GM18526 (cell line): ENCODE results near the gene NT5C.

Experiments
- POLR2A ChIP-seq: IDR thresholded peaks from 3 replicates; pipeline ENCODE4 v1.6.1; 2011; ENCODE audit not compliant: insufficient read length; ENCODE audit errors: extremely low read depth

The NT5C gene

GRCh38 chr17:75126954-75127353 is 4.6 kb downstream of the NT5C start:
- no peak for TF ChIP-seq POLR2A

DNA sequence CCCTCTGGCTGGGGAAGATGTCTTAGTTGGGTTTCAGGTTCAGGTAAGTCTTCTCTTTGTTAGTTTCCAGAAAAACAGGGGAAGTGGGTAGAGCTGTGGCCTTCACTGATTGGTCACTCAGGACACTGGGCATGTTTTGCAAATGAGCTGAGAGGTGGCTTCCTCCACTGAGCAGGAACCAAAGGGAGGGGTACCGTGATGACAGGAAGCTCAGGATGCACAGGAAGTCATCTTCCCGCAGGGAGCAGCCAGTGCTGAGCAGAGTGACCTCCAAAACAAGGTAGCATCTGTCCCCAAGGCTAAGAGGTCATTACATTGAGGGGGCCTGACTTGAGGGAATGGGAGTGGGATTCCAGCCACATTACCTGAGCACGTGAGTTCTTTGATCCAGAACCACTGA is 5.6 kb downstream of the NT5C start:
- TF ChIP-seq POLR2A, result no peak

GRCh38 chr17:75124819-75125162 is 6.8 kb downstream of the NT5C start:
- TF ChIP-seq POLR2A, result no peak

- no peak for TF ChIP-seq POLR2A
These were observed 7.3 kb downstream of the NT5C start for GRCh38 chr17:75124041-75124818.

DNA sequence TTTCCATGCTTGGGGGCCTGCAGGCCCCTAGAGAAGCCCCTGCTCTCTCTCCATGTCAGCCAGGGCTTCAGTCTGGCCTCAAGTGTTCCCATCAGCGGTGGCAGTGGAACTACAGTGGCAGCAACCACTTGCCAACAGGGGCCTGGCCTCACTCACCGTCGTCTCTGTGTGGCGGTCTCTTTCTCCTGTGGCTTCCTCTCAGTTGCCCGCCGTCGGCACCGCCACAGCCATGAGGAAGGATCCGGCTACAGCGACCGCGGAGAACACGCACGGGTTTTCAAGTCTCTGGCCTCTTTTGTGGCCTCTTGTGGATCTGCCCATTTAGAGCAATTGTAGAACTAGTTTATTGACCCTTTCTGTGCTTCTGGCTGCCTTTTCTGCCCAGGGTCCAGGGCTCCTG is 13.2 kb downstream of the NT5C start:
- TF ChIP-seq POLR2A, result no peak

GRCh38 chr17:75116737-75117136 is 14.8 kb downstream of the NT5C start:
- no peak for TF ChIP-seq POLR2A

GRCh38 chr17:75115555-75115954 is 16.0 kb downstream of the NT5C start:
- no peak for TF ChIP-seq POLR2A

GRCh38 chr17:75114552-75115314 is 16.8 kb downstream of the NT5C start:
- no peak for TF ChIP-seq POLR2A

GRCh38 chr17:75113798-75114551 is 17.6 kb downstream of the NT5C start:
- TF ChIP-seq POLR2A, result no peak

- TF ChIP-seq POLR2A, result no peak
These were observed 19.7 kb downstream of the NT5C start for GRCh38 chr17:75111777-75112335.

GRCh38 chr17:75110234-75110937 is 21.2 kb downstream of the NT5C start:
- TF ChIP-seq POLR2A, result no peak

- peak; percentile 94 for TF ChIP-seq POLR2A
These were observed 21.9 kb downstream of the NT5C start, which contains the start of gene ARMC7 for GRCh38 chr17:75109407-75110233. Gene ARMC7 (plus strand): TSS chr17:75109969. CDS start chr17:75110289, 320 bp downstream.

DNA sequence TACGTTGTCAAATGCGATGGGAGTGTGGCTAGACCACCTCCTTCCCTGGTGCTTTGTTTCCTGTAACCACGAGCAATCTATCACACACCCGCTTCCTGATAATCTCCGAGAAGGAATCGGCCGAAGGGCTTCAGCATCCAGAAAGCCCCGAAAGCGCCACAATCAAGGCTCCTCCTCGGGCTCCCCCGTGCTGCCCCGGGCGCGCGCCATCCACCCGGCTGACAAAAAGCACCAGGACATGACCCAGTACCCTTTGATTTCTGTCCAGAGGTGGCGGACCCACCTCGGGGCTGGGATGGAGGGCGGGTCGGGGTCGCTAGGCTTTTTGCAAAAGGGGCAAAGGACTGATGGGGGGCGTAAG is 22.5 kb downstream of the NT5C start:
- no peak for TF ChIP-seq POLR2A

- TF ChIP-seq POLR2A, result no peak
These were observed 23.3 kb downstream of the NT5C start for GRCh38 chr17:75108193-75108592.
